Body of pancreas (tissue), 4 donors: ENCODE measurements around the gene DCAF8. TPM values are rescaled to one million over a fixed set of nuclear protein-coding genes. Genes with fewer than 3 reads are reported as not detected.

Source experiments
- ATAC-seq: fragments of 150-250 bp; one replicate; pipeline ENCODE4 v1.9.1; 2016
- DNase-seq, 4 donors: peaks; one replicate each; pipeline ENCODE4 v3.0.0-alpha.2; 2019
- H3K27ac ChIP-seq, 4 donors: fragments of 200-600 bp; sonication (generic); 1 replicate in 3 of 4; 2 replicates in 1 of 4; pipeline versions ENCODE4 v1.5.1 to v1.6.1; 2016 to 2019; ENCODE audit warnings: mild to moderate bottlenecking in 1 of 4, mixed read lengths in 1 of 4, moderate library complexity in 1 of 4
- H3K27me3 ChIP-seq, 2 donors: fragments of 200-600 bp; sonication (generic); one replicate each; pipeline ENCODE4 v1.6.0; 2016; ENCODE audit warnings: mild to moderate bottlenecking in 1 of 2
- H3K36me3 ChIP-seq, 2 donors: fragments of 200-600 bp; sonication (generic); replicated peaks in 1 of 2; 2 replicates each; pipeline ENCODE4 v1.5.1; 2016; ENCODE audit warnings: low read depth in 2 of 2; ENCODE audit not compliant: insufficient read depth in 1 of 2
- H3K4me1 ChIP-seq: fragments of 200-600 bp; sonication (generic); one replicate; pipeline ENCODE4 v1.6.0; 2016
- H3K4me3 ChIP-seq, 2 donors: fragments of 200-600 bp; sonication (generic); 1 replicate in 1 of 2; 2 replicates in 1 of 2; pipeline ENCODE4 v1.5.1; 2016 to 2019
- H3K9me3 ChIP-seq, 3 donors: fragments of 200-600 bp; sonication (generic); 1 replicate in 2 of 3; 2 replicates in 1 of 3; pipeline ENCODE4 v1.5.1; 2016
- POLR2A ChIP-seq, 3 donors: fragments of 450-650 bp; IDR thresholded peaks; one replicate each; pipeline ENCODE4 v1.6.1; 2016; ENCODE audit warnings: antibody characterized with exemption in 3 of 3, mild to moderate bottlenecking in 2 of 3
- WGBS, 2 donors: methylation state at CpG; one replicate each; pipeline ENCODE4 v1.1.5; 2017; 5-methylcytosine and 5-hydroxymethylcytosine counted together
- intact Hi-C: fragments of 100-400 bp; cut with DNase I; formaldehyde crosslinking; loops from one replicate; pipeline ENCODE4 v1.15.1; 2023
- total RNA-seq, 2 donors: library from RNA; depleted of rRNA; stranded (reverse); fragments of >200 nt; gene quantifications; one replicate each; pipeline ENCODE4 v1.1.0, GENCODE V29; 2016
- TF ChIP-seq, protein P1 (sequence below), 7 experiments: fragments of 450-650 bp in 4 of 7; fragments of 200-600 bp in 3 of 7; sonication (generic) in 3 of 7; IDR thresholded peaks; one replicate each; pipeline ENCODE4 v1.5.1; 2016 to 2019; ENCODE audit warnings: antibody characterized with exemption in 7 of 7

The DCAF8 gene
- total RNA-seq, 2 donors from 2014 or later: 123 to 190 TPM

- Histone ChIP-seq H3K36me3 (no peaks in the 10 kb centered on the region), H3K4me1 (peaks cover 52% of the 10 kb centered on the region), H3K4me3 (no peak overlapping the region), H3K27ac (no peak overlapping the region), H3K9me3 (no peaks in the 10 kb centered on the region), H3K27me3 (no peaks in the 10 kb centered on the region)
- intact Hi-C loops: loop anchor here (10.0 kb wide), 1 partner anchor 63 kb away; the partner anchor contains the start of gene CASQ1
- DNase-seq (no peak), ATAC-seq (no peak)
- WGBS, 2 donors: 89 to 90% methylated on average over 7 of the region's 7 CpGs
- TF ChIP-seq, protein P1, sequence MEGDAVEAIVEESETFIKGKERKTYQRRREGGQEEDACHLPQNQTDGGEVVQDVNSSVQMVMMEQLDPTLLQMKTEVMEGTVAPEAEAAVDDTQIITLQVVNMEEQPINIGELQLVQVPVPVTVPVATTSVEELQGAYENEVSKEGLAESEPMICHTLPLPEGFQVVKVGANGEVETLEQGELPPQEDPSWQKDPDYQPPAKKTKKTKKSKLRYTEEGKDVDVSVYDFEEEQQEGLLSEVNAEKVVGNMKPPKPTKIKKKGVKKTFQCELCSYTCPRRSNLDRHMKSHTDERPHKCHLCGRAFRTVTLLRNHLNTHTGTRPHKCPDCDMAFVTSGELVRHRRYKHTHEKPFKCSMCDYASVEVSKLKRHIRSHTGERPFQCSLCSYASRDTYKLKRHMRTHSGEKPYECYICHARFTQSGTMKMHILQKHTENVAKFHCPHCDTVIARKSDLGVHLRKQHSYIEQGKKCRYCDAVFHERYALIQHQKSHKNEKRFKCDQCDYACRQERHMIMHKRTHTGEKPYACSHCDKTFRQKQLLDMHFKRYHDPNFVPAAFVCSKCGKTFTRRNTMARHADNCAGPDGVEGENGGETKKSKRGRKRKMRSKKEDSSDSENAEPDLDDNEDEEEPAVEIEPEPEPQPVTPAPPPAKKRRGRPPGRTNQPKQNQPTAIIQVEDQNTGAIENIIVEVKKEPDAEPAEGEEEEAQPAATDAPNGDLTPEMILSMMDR (IDR thresholded peaks at IDR 0.05): no peak
- no peak for TF ChIP-seq POLR2A (IDR thresholded peaks at IDR 0.05)
Measured at GRCh38 chr1:160258177-160258798, 4.1 kb downstream of the DCAF8 start.

DNA sequence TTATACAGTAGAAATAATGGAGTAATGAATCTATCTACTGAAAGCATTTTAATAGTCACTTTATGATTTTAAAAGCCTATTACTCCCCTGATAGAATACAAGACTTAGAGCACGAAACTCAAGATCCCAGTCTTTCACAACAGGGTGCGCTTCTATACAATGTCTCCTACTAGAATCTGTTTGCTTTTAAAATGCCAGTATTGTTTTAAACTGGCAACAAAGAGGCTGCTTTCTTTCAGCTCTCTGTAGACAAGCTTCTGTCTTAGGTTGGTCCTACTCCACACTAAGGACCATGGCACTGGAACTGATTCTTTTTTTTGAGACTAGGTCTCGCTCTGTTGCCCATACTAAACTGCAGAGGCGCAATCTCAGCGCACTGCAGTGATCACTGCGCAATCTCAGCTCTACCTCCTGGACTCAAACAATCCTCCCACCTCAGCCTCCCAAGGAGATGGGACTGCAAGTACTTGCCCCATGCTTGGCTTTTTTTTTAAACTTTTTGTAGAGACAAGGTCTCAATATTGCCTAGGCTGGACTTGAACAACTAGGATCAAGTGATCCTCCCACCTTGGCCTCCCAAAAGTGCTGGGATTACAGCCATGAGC, 4.8 kb downstream of the DCAF8 start:
- Histone ChIP-seq H3K9me3 (no peaks in the 10 kb centered on the region), H3K27me3 (no peaks in the 10 kb centered on the region), H3K36me3 (no peaks in the 10 kb centered on the region), H3K4me3 (no peak overlapping the region), H3K4me1 (peaks cover 52% of the 10 kb centered on the region), H3K27ac (no peak overlapping the region)
- no peak for TF ChIP-seq POLR2A (IDR thresholded peaks at IDR 0.05)
- TF ChIP-seq, protein P1 (IDR thresholded peaks at IDR 0.05): no peak
- intact Hi-C loops: loop anchor here (10.0 kb wide), 1 partner anchor 63 kb away; the partner anchor contains the start of gene CASQ1
- DNase-seq: no peak
- ATAC-seq: no peak
- 89 to 93% methylated on average over 6 of the region's 6 CpGs for WGBS, 2 donors

DNA sequence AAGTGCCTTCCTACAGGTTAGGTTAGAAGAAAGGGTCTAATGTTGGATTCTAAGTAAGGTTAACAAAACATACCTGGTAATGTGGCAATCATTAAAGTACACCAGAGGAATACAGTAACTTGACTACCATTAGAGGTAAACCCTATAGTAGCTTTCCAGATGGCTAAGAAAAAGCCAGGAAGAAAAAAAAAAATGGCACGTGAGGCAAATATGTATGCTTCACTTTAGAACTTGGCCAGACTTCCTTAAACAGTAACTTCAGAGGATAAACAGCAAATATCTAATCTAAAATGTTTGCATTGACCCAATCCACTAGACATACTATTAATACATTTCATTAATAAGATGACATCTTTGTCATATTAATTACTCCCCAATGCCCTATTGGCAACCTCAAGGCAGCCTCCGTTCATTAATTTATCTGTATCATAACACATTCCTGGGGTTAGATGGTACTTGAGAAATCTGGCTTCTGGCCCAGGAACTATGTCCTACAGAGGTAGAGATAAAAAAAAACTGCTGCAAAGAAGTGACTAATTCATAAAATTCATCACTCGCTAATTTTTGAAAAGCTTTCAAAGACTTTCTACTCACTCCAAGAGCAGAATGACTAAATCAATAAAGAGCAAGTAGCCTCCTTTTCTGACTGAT, 5.8 kb downstream of the DCAF8 start:
- ATAC-seq (no peak), DNase-seq (peak in 1 of 4 donors; percentile 11)
- Histone ChIP-seq H3K27me3 (no peaks in the 10 kb centered on the region), H3K4me3 (no peak overlapping the region), H3K4me1 (peaks cover 62% of the 10 kb centered on the region), H3K9me3 (no peaks in the 10 kb centered on the region), H3K36me3 (no peaks in the 10 kb centered on the region), H3K27ac (peak overlapping the region in 1 of 4 donors; percentile 39)
- TF ChIP-seq, protein P1 (IDR thresholded peaks at IDR 0.05): no peak
- intact Hi-C loops: loop anchor here (10.0 kb wide), 1 partner anchor 62 kb away; the partner anchor contains the start of gene CASQ1
- WGBS, 2 donors: 4 to 9% methylated on average over 3 of the region's 3 CpGs

DNA sequence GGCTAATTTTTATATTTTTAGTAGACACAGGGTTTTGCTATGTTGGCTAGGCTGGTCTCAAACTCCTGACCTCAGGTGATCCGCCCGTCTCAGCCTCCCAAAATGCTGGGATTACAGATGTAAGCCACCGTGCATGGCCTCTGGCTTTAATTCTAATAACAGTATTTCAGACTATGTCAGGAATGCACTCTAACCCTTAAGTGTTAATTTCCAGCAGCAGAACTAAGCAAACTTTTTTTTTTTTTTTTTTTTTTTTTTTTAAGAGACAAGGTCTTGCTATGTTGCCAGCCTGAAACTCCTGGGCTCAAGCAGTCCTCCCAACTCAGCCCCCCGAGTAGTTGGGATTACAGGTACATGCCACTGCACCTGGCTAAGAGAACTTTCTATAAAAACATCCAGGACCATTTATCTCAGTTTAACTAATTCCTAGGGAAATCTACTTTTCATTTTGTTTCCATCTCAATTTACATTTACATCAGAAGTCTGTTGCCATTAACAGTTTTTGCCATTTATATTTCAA, 6.5 kb downstream of the DCAF8 start:
- WGBS, 2 donors: 80 to 82% methylated on average over 4 of the region's 4 CpGs
- peaks cover 65% of the 10 kb centered on the region for H3K4me1 ChIP-seq
- no peak for ATAC-seq

More for the DNA sequence above, 6.5 kb downstream of the DCAF8 start:
- no peaks in the 10 kb centered on the region for H3K9me3 ChIP-seq
- DNase-seq: no peak
- H3K27me3 ChIP-seq: no peaks in the 10 kb centered on the region
- TF ChIP-seq, protein P1 (IDR thresholded peaks at IDR 0.05): no peak
- no peak for TF ChIP-seq POLR2A (IDR thresholded peaks at IDR 0.05)
- H3K36me3 ChIP-seq: no peaks in the 10 kb centered on the region
- intact Hi-C loops: loop anchor here (10.0 kb wide), 1 partner anchor 61 kb away; the partner anchor contains the start of gene CASQ1
- H3K4me3 ChIP-seq: no peak overlapping the region
- H3K27ac ChIP-seq: no peak overlapping the region
